Measurements from ENCODE around the gene SACM1L.

Gene SACM1L

GRCh38 chr3:45701172-45701867, 12.1 kb downstream of the SACM1L start:
- H2BK120ac ChIP-seq (ENCODE audit: insufficient read depth, low read length, poor library complexity) = no peak overlapping the region
- H3K79me1 ChIP-seq (ENCODE audit: low read length) = no peaks in the 10 kb centered on the region
- H3K14ac ChIP-seq (ENCODE audit: low read length) = no peak overlapping the region
- H3K4me1 ChIP-seq (ENCODE audit: control insufficient read depth in 1 of 2, insufficient read depth in 2 of 2, low read length in 2 of 2) = peaks cover 0 to 3% of the 10 kb centered on the region in 2 experiments
- H4K8ac ChIP-seq (ENCODE audit: low read depth, low read length) = no peak overlapping the region
- H2BK12ac ChIP-seq (ENCODE audit: low read length) = no peak overlapping the region
- H2AFZ ChIP-seq (ENCODE audit: insufficient read depth, low read length, poor library complexity) = no peak overlapping the region
- peak; percentile 26 to 68 for DNase-seq
- no peak overlapping the region for H2AK5ac ChIP-seq (ENCODE audit: low read length)
- H4K91ac ChIP-seq (ENCODE audit: low read depth, low read length) = no peak overlapping the region
- no peak overlapping the region for H4K12ac ChIP-seq (ENCODE audit: low read depth, low read length)
- no peaks in the 10 kb centered on the region for H3K27me3 ChIP-seq (ENCODE audit: insufficient read depth, low read length)
- no peak overlapping the region for H3K4me2 ChIP-seq (ENCODE audit: low read length)
- H3K4me3 ChIP-seq (ENCODE audit: low read depth, low read length) = no peak overlapping the region
- H3K36me3 ChIP-seq (ENCODE audit: control insufficient read depth in 1 of 2, insufficient read depth in 2 of 2, low read length in 2 of 2) = peaks cover 2 to 3% of the 10 kb centered on the region in 2 experiments
- H3K23ac ChIP-seq (ENCODE audit: low read length) = no peak overlapping the region
- H3K27ac ChIP-seq (ENCODE audit: low read depth, low read length) = no peak overlapping the region
- no peak overlapping the region for H2BK5ac ChIP-seq (ENCODE audit: low read depth, low read length, poor library complexity)
- H3K4ac ChIP-seq (ENCODE audit: low read depth, low read length) = no peak overlapping the region
- no peaks in the 10 kb centered on the region for H3K9me3 ChIP-seq (ENCODE audit: insufficient read depth, low read depth, low read length)
- no peaks in the 10 kb centered on the region for H3K79me2 ChIP-seq (ENCODE audit: control insufficient read depth, insufficient read depth, low read length, poor library complexity)
- no peak overlapping the region for H3K18ac ChIP-seq (ENCODE audit: low read length)
- H3K9ac ChIP-seq (ENCODE audit: low read length) = no peak overlapping the region
- no CpG with 5 or more reads among the region's 9 CpGs for WGBS (ENCODE audit: extremely low coverage, insufficient coverage, insufficient read length)

GRCh38 chr3:45704301-45704943, 15.2 kb downstream of the SACM1L start:
- no peak overlapping the region for H3K14ac ChIP-seq (ENCODE audit: low read length)
- no peak overlapping the region for H3K4me2 ChIP-seq (ENCODE audit: low read length)
- H2AFZ ChIP-seq (ENCODE audit: insufficient read depth, low read length, poor library complexity) = no peak overlapping the region
- no peak overlapping the region for H3K18ac ChIP-seq (ENCODE audit: low read length)
- H3K27me3 ChIP-seq (ENCODE audit: insufficient read depth, low read length) = no peaks in the 10 kb centered on the region
- no peak overlapping the region for H3K4me3 ChIP-seq (ENCODE audit: low read depth, low read length)
- H3K79me1 ChIP-seq (ENCODE audit: low read length) = no peaks in the 10 kb centered on the region
- DNase-seq = no peak
- H4K91ac ChIP-seq (ENCODE audit: low read depth, low read length) = no peak overlapping the region
- no peak overlapping the region for H3K27ac ChIP-seq (ENCODE audit: low read depth, low read length)
- H3K4ac ChIP-seq (ENCODE audit: low read depth, low read length) = no peak overlapping the region
- no peak overlapping the region for H2BK5ac ChIP-seq (ENCODE audit: low read depth, low read length, poor library complexity)
- H3K4me1 ChIP-seq (ENCODE audit: control insufficient read depth in 1 of 2, insufficient read depth in 2 of 2, low read length in 2 of 2) = peaks cover 0 to 3% of the 10 kb centered on the region in 2 experiments
- no peaks in the 10 kb centered on the region for H3K79me2 ChIP-seq (ENCODE audit: control insufficient read depth, insufficient read depth, low read length, poor library complexity)
- no CpG with 5 or more reads among the region's 4 CpGs for WGBS (ENCODE audit: extremely low coverage, insufficient coverage, insufficient read length)
- no peaks in the 10 kb centered on the region for H3K9me3 ChIP-seq (ENCODE audit: insufficient read depth, low read depth, low read length)
- no peak overlapping the region for H4K8ac ChIP-seq (ENCODE audit: low read depth, low read length)
- no peak overlapping the region for H2BK120ac ChIP-seq (ENCODE audit: insufficient read depth, low read length, poor library complexity)
- H2BK12ac ChIP-seq (ENCODE audit: low read length) = no peak overlapping the region
- H3K9ac ChIP-seq (ENCODE audit: low read length) = no peak overlapping the region
- peaks cover 3 to 6% of the 10 kb centered on the region in 2 experiments for H3K36me3 ChIP-seq (ENCODE audit: control insufficient read depth in 1 of 2, insufficient read depth in 2 of 2, low read length in 2 of 2)
- H3K23ac ChIP-seq (ENCODE audit: low read length) = no peak overlapping the region
- H4K12ac ChIP-seq (ENCODE audit: low read depth, low read length) = no peak overlapping the region
- H2AK5ac ChIP-seq (ENCODE audit: low read length) = no peak overlapping the region

GRCh38 chr3:45705839-45706808, 16.9 kb downstream of the SACM1L start:
- H3K79me2 ChIP-seq (ENCODE audit: control insufficient read depth, insufficient read depth, low read length, poor library complexity) = no peaks in the 10 kb centered on the region
- H2BK120ac ChIP-seq (ENCODE audit: insufficient read depth, low read length, poor library complexity) = no peak overlapping the region
- no peak overlapping the region for H4K8ac ChIP-seq (ENCODE audit: low read depth, low read length)
- no peaks in the 10 kb centered on the region for H3K4me1 ChIP-seq (ENCODE audit: control insufficient read depth in 1 of 2, insufficient read depth in 2 of 2, low read length in 2 of 2)
- H3K27ac ChIP-seq (ENCODE audit: low read depth, low read length) = no peak overlapping the region
- no peak overlapping the region for H3K14ac ChIP-seq (ENCODE audit: low read length)
- H3K36me3 ChIP-seq (ENCODE audit: control insufficient read depth in 1 of 2, insufficient read depth in 2 of 2, low read length in 2 of 2) = peaks cover 3 to 9% of the 10 kb centered on the region in 2 experiments
- no peak for DNase-seq
- H2BK5ac ChIP-seq (ENCODE audit: low read depth, low read length, poor library complexity) = no peak overlapping the region
- no peaks in the 10 kb centered on the region for H3K27me3 ChIP-seq (ENCODE audit: insufficient read depth, low read length)
- H2BK12ac ChIP-seq (ENCODE audit: low read length) = no peak overlapping the region
- no peak overlapping the region for H3K4me2 ChIP-seq (ENCODE audit: low read length)
- no peak overlapping the region for H3K18ac ChIP-seq (ENCODE audit: low read length)
- H2AFZ ChIP-seq (ENCODE audit: insufficient read depth, low read length, poor library complexity) = no peak overlapping the region
- H3K9ac ChIP-seq (ENCODE audit: low read length) = no peak overlapping the region
- no peak overlapping the region for H2AK5ac ChIP-seq (ENCODE audit: low read length)
- H3K23ac ChIP-seq (ENCODE audit: low read length) = no peak overlapping the region
- no CpG with 5 or more reads among the region's 2 CpGs for WGBS (ENCODE audit: extremely low coverage, insufficient coverage, insufficient read length)
- no peaks in the 10 kb centered on the region for H3K9me3 ChIP-seq (ENCODE audit: insufficient read depth, low read depth, low read length)
- no peak overlapping the region for H4K12ac ChIP-seq (ENCODE audit: low read depth, low read length)
- H3K4ac ChIP-seq (ENCODE audit: low read depth, low read length) = no peak overlapping the region
- no peak overlapping the region for H3K4me3 ChIP-seq (ENCODE audit: low read depth, low read length)
- H3K79me1 ChIP-seq (ENCODE audit: low read length) = no peaks in the 10 kb centered on the region
- no peak overlapping the region for H4K91ac ChIP-seq (ENCODE audit: low read depth, low read length)

- no peak overlapping the region for H2AFZ ChIP-seq (ENCODE audit: insufficient read depth, low read length, poor library complexity)
- H2AK5ac ChIP-seq (ENCODE audit: low read length) = no peak overlapping the region
- H3K79me2 ChIP-seq (ENCODE audit: control insufficient read depth, insufficient read depth, low read length, poor library complexity) = no peaks in the 10 kb centered on the region
- H3K9me3 ChIP-seq (ENCODE audit: insufficient read depth, low read depth, low read length) = no peaks in the 10 kb centered on the region
- no peaks in the 10 kb centered on the region for H3K27me3 ChIP-seq (ENCODE audit: insufficient read depth, low read length)
- H3K4me3 ChIP-seq (ENCODE audit: low read depth, low read length) = no peak overlapping the region
- H3K4me2 ChIP-seq (ENCODE audit: low read length) = no peak overlapping the region
- peaks cover 7 to 9% of the 10 kb centered on the region in 2 experiments for H3K36me3 ChIP-seq (ENCODE audit: control insufficient read depth in 1 of 2, insufficient read depth in 2 of 2, low read length in 2 of 2)
- H3K18ac ChIP-seq (ENCODE audit: low read length) = no peak overlapping the region
- no peak overlapping the region for H2BK12ac ChIP-seq (ENCODE audit: low read length)
- no peak overlapping the region for H2BK5ac ChIP-seq (ENCODE audit: low read depth, low read length, poor library complexity)
- no peak overlapping the region for H3K4ac ChIP-seq (ENCODE audit: low read depth, low read length)
- no peak for DNase-seq
- H3K9ac ChIP-seq (ENCODE audit: low read length) = no peak overlapping the region
- peak overlapping the region; percentile 28 for H3K27ac ChIP-seq (ENCODE audit: low read depth, low read length)
- H3K4me1 ChIP-seq (ENCODE audit: control insufficient read depth in 1 of 2, insufficient read depth in 2 of 2, low read length in 2 of 2) = peaks cover 0 to 3% of the 10 kb centered on the region in 2 experiments
- H3K79me1 ChIP-seq (ENCODE audit: low read length) = no peaks in the 10 kb centered on the region
- H3K23ac ChIP-seq (ENCODE audit: low read length) = no peak overlapping the region
- H4K8ac ChIP-seq (ENCODE audit: low read depth, low read length) = no peak overlapping the region
- H4K91ac ChIP-seq (ENCODE audit: low read depth, low read length) = no peak overlapping the region
- no CpG with 5 or more reads among the region's 4 CpGs for WGBS (ENCODE audit: extremely low coverage, insufficient coverage, insufficient read length)
- no peak overlapping the region for H3K14ac ChIP-seq (ENCODE audit: low read length)
- no peak overlapping the region for H4K12ac ChIP-seq (ENCODE audit: low read depth, low read length)
- no peak overlapping the region for H2BK120ac ChIP-seq (ENCODE audit: insufficient read depth, low read length, poor library complexity)
Measured at GRCh38 chr3:45711931-45712330, 22.7 kb downstream of the SACM1L start.

Measured in trophoblast cell (in vitro differentiated cells and primary cell).